Measurements from ENCODE around the gene ANO3.

The ANO3 gene

DNA sequence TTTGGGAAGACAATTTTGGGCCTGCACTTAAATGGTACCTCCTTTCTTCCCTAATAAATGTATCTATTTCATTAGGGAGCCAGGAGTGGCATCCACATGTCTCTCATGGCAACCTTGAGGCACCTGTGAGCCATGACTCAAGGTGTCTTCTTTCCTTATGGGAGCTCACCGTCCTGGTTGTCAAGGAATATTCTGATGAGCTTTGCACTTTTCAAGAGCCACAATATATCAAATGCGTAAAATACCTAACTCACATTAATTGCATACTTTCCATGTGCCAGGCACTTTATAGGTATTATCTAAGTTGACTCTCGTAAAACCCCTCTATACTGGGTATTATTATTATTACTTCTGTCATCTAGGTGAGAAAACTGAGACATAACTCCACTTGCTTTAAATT is 207.6 kb downstream of the ANO3 start:
- Histone ChIP-seq H3K36me3 (ENCODE audit: insufficient read depth, low read length) (no peaks in the 10 kb centered on the region), H2AFZ (ENCODE audit: low read length, unreplicated experiment) (no peak overlapping the region)

GRCh38 chr11:26541870-26542269 is 209.9 kb downstream of the ANO3 start:
- no peak overlapping the region for H2AFZ ChIP-seq (ENCODE audit: low read length, unreplicated experiment)
- no peaks in the 10 kb centered on the region for H3K4me1 ChIP-seq (ENCODE audit: control insufficient read depth, insufficient read depth, low read length, unreplicated experiment)
- H3K4me3 ChIP-seq (ENCODE audit: low read depth, low read length), result no peak overlapping the region
- H3K36me3 ChIP-seq (ENCODE audit: insufficient read depth, low read length), result no peaks in the 10 kb centered on the region
- H3K79me2 ChIP-seq (ENCODE audit: control insufficient read depth, insufficient read depth, low read length, unreplicated experiment), result no peaks in the 10 kb centered on the region
- no peaks in the 10 kb centered on the region for H3K27me3 ChIP-seq (ENCODE audit: insufficient read depth, low read length)
- H3K27ac ChIP-seq (ENCODE audit: low read depth, low read length), result no peak overlapping the region

More for the DNA sequence above, 207.6 kb downstream of the ANO3 start:
- Histone ChIP-seq H3K4me3 (ENCODE audit: low read depth, low read length) (no peak overlapping the region), H3K27ac (ENCODE audit: low read depth, low read length) (no peak overlapping the region), H3K79me2 (ENCODE audit: control insufficient read depth, insufficient read depth, low read length, unreplicated experiment) (no peaks in the 10 kb centered on the region), H3K4me1 (ENCODE audit: control insufficient read depth, insufficient read depth, low read length, unreplicated experiment) (no peaks in the 10 kb centered on the region), H3K27me3 (ENCODE audit: insufficient read depth, low read length) (no peaks in the 10 kb centered on the region)

GRCh38 chr11:26549176-26549575 is 217.2 kb downstream of the ANO3 start:
- Histone ChIP-seq H3K27me3 (ENCODE audit: insufficient read depth, low read length) (no peaks in the 10 kb centered on the region), H3K27ac (ENCODE audit: low read depth, low read length) (no peak overlapping the region), H3K4me1 (ENCODE audit: control insufficient read depth, insufficient read depth, low read length, unreplicated experiment) (no peaks in the 10 kb centered on the region)

DNA sequence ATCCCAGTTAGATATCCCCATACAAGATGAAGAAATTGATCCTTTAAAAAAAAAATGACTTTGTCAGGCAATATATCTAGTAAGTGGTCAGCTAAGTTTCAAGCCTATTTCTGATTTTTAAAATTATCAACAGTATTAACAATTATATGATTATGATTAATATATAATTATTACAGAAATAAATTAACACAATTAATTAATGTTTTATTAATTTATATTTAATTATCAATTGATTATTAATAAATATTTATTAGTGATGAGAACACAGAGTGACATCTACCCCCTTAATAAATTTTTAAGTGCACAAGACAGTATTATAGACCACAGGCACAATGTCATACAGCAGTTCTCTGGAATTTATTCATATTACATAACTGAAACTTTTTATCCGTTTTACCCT is 218.1 kb downstream of the ANO3 start:
- Histone ChIP-seq H3K4me3 (ENCODE audit: low read depth, low read length) (no peak overlapping the region), H2AFZ (ENCODE audit: low read length, unreplicated experiment) (no peak overlapping the region), H3K4me1 (ENCODE audit: control insufficient read depth, insufficient read depth, low read length, unreplicated experiment) (no peaks in the 10 kb centered on the region), H3K36me3 (ENCODE audit: insufficient read depth, low read length) (no peaks in the 10 kb centered on the region), H3K27ac (ENCODE audit: low read depth, low read length) (no peak overlapping the region), H3K27me3 (ENCODE audit: insufficient read depth, low read length) (no peaks in the 10 kb centered on the region), H3K79me2 (ENCODE audit: control insufficient read depth, insufficient read depth, low read length, unreplicated experiment) (no peaks in the 10 kb centered on the region)

More at GRCh38 chr11:26549176-26549575, 217.2 kb downstream of the ANO3 start:
- H3K4me3 ChIP-seq (ENCODE audit: low read depth, low read length), result no peak overlapping the region
- no peak overlapping the region for H2AFZ ChIP-seq (ENCODE audit: low read length, unreplicated experiment)
- H3K36me3 ChIP-seq (ENCODE audit: insufficient read depth, low read length), result no peaks in the 10 kb centered on the region
- H3K79me2 ChIP-seq (ENCODE audit: control insufficient read depth, insufficient read depth, low read length, unreplicated experiment), result no peaks in the 10 kb centered on the region

DNA sequence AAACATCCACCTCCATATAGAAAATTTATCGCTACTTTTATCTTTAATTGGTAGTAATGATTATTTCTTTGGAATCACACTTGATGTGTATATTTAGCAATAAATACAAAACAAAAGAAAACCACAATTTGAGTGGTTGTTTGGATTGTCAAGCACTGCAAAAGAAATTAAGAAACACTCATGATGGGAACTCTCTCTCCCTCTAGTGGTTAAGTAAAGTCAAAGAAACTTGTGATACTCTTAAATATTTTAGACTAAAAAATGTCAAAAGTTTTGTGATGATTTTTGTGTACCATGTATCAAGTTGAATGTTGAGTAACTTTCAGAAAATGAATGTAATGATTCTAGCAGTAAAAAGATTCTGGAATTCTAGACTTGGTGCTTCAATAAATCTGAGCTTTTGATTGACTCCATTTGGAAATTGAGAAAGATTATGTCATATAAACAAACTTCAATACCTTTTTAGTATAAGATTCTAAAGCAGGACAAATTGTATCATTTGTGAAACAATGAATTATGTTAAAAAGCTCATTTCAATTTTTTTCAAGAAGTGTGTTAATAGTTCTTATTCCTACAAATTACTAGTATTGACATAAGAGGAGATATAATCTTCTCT is 219.4 kb downstream of the ANO3 start:
- H3K4me1 ChIP-seq (ENCODE audit: control insufficient read depth, insufficient read depth, low read length, unreplicated experiment), result no peaks in the 10 kb centered on the region
- no peak overlapping the region for H3K27ac ChIP-seq (ENCODE audit: low read depth, low read length)

GRCh38 chr11:26553182-26553581 is 221.3 kb downstream of the ANO3 start:
- Histone ChIP-seq H3K4me1 (ENCODE audit: control insufficient read depth, insufficient read depth, low read length, unreplicated experiment) (no peaks in the 10 kb centered on the region), H3K27ac (ENCODE audit: low read depth, low read length) (no peak overlapping the region), H3K79me2 (ENCODE audit: control insufficient read depth, insufficient read depth, low read length, unreplicated experiment) (no peaks in the 10 kb centered on the region), H3K4me3 (ENCODE audit: low read depth, low read length) (no peak overlapping the region), H3K36me3 (ENCODE audit: insufficient read depth, low read length) (no peaks in the 10 kb centered on the region), H3K27me3 (ENCODE audit: insufficient read depth, low read length) (no peaks in the 10 kb centered on the region), H2AFZ (ENCODE audit: low read length, unreplicated experiment) (no peak overlapping the region)

More for the DNA sequence above, 219.4 kb downstream of the ANO3 start:
- Histone ChIP-seq H3K4me3 (ENCODE audit: low read depth, low read length) (no peak overlapping the region), H3K79me2 (ENCODE audit: control insufficient read depth, insufficient read depth, low read length, unreplicated experiment) (no peaks in the 10 kb centered on the region), H3K36me3 (ENCODE audit: insufficient read depth, low read length) (no peaks in the 10 kb centered on the region), H3K27me3 (ENCODE audit: insufficient read depth, low read length) (no peaks in the 10 kb centered on the region), H2AFZ (ENCODE audit: low read length, unreplicated experiment) (peak overlapping the region; percentile 31)

DNA sequence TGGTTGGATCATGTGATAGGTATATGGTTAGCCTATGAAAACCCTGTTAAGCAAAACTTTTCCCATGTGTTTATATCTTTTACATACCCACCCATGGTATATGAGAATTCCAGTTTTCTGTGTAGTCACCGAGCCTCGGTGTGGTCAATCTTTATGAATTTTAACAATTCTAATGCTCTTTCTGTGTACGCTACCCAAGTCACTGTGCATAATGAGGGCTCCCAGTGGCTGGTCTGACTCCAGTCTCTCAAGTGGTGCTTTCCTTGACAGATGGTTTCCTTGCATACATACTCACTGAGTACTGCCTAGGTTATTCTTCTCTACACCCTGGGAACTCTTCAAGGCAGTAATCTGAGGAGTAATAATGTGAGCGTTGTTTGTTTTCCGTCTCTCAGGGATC is 222.5 kb downstream of the ANO3 start:
- Histone ChIP-seq H3K79me2 (ENCODE audit: control insufficient read depth, insufficient read depth, low read length, unreplicated experiment) (no peaks in the 10 kb centered on the region), H3K27me3 (ENCODE audit: insufficient read depth, low read length) (no peaks in the 10 kb centered on the region), H3K4me1 (ENCODE audit: control insufficient read depth, insufficient read depth, low read length, unreplicated experiment) (no peaks in the 10 kb centered on the region), H2AFZ (ENCODE audit: low read length, unreplicated experiment) (no peak overlapping the region), H3K36me3 (ENCODE audit: insufficient read depth, low read length) (no peaks in the 10 kb centered on the region), H3K4me3 (ENCODE audit: low read depth, low read length) (no peak overlapping the region), H3K27ac (ENCODE audit: low read depth, low read length) (no peak overlapping the region)

DNA sequence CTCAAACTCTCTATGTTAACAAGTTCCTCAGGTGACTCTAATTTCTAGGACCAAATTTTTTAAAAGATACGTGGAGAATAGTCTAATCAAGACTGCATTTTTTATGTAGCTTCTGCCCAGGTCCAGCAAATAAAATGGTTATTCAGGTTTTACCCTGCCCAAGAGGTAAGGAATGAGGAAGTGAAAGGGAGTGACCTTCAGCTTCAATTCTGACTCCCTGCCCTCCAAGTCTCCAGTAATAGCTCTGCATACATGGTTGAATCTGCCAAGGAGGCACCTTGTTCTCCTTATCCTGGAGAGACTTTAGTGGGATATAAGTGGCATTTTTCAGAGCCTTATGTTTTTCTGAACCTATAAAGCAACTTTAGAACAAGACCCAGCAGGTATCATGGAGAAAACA is 224.7 kb downstream of the ANO3 start:
- Histone ChIP-seq H3K36me3 (ENCODE audit: insufficient read depth, low read length) (no peaks in the 10 kb centered on the region), H3K27ac (ENCODE audit: low read depth, low read length) (no peak overlapping the region), H3K4me3 (ENCODE audit: low read depth, low read length) (no peak overlapping the region), H2AFZ (ENCODE audit: low read length, unreplicated experiment) (no peak overlapping the region), H3K79me2 (ENCODE audit: control insufficient read depth, insufficient read depth, low read length, unreplicated experiment) (no peaks in the 10 kb centered on the region), H3K4me1 (ENCODE audit: control insufficient read depth, insufficient read depth, low read length, unreplicated experiment) (no peaks in the 10 kb centered on the region), H3K27me3 (ENCODE audit: insufficient read depth, low read length) (no peaks in the 10 kb centered on the region)

- Histone ChIP-seq H3K27me3 (ENCODE audit: insufficient read depth, low read length) (no peaks in the 10 kb centered on the region), H3K27ac (ENCODE audit: low read depth, low read length) (no peak overlapping the region), H3K79me2 (ENCODE audit: control insufficient read depth, insufficient read depth, low read length, unreplicated experiment) (no peaks in the 10 kb centered on the region), H3K36me3 (ENCODE audit: insufficient read depth, low read length) (no peaks in the 10 kb centered on the region), H3K4me3 (ENCODE audit: low read depth, low read length) (no peak overlapping the region), H2AFZ (ENCODE audit: low read length, unreplicated experiment) (no peak overlapping the region), H3K4me1 (ENCODE audit: control insufficient read depth, insufficient read depth, low read length, unreplicated experiment) (no peaks in the 10 kb centered on the region)
These were observed 225.7 kb downstream of the ANO3 start for GRCh38 chr11:26557666-26558065.

- Histone ChIP-seq H3K4me1 (ENCODE audit: control insufficient read depth, insufficient read depth, low read length, unreplicated experiment) (no peaks in the 10 kb centered on the region), H3K27me3 (ENCODE audit: insufficient read depth, low read length) (no peaks in the 10 kb centered on the region), H3K4me3 (ENCODE audit: low read depth, low read length) (no peak overlapping the region), H3K27ac (ENCODE audit: low read depth, low read length) (no peak overlapping the region), H3K36me3 (ENCODE audit: insufficient read depth, low read length) (no peaks in the 10 kb centered on the region), H3K79me2 (ENCODE audit: control insufficient read depth, insufficient read depth, low read length, unreplicated experiment) (no peaks in the 10 kb centered on the region), H2AFZ (ENCODE audit: low read length, unreplicated experiment) (no peak overlapping the region)
These were observed 226.3 kb downstream of the ANO3 start for GRCh38 chr11:26558190-26558589.

DNA sequence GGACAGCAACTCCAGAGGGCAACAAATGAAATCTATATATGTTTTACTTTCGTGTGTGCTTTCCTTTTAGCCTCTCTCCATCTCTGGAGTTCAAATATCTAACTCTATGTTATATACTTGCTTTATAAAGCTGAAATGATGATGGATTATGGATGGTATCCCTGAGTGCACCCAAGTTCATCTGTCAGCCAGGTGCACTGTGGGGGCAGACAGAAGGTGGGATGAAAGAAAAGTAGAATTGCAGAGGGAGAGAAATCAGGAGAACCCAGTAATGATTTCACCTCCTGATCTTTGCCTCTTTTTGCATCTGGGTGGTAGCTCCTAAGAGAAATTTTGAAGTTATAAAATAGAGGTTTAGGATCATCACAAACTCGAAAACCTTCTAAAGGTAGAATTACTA is 237.7 kb downstream of the ANO3 start:
- Histone ChIP-seq H2AFZ (ENCODE audit: low read length, unreplicated experiment) (no peak overlapping the region), H3K4me1 (ENCODE audit: control insufficient read depth, insufficient read depth, low read length, unreplicated experiment) (no peaks in the 10 kb centered on the region)

More for the DNA sequence above, 237.7 kb downstream of the ANO3 start:
- Histone ChIP-seq H3K27ac (ENCODE audit: low read depth, low read length) (no peak overlapping the region), H3K36me3 (ENCODE audit: insufficient read depth, low read length) (no peaks in the 10 kb centered on the region), H3K27me3 (ENCODE audit: insufficient read depth, low read length) (no peaks in the 10 kb centered on the region), H3K79me2 (ENCODE audit: control insufficient read depth, insufficient read depth, low read length, unreplicated experiment) (no peaks in the 10 kb centered on the region), H3K4me3 (ENCODE audit: low read depth, low read length) (no peak overlapping the region)

All from ACC112 (cell line).